A204.1 (cell line): ENCODE measurements around the gene MS4A18.
"Not testable (repeated sequence)": the region's sequence is repeated elsewhere in the genome, so short reads cannot be mapped to it uniquely, and the experiment has no call there.

Experiments used
- FAIRE-seq: peaks from 2 replicates; lab custom pipeline; 2012; peaks lifted over from hg19 to GRCh38; lab: Jason Lieb, UNC

Gene MS4A18

GRCh38 chr11:60740573-60740972 is 16.1 kb downstream of the MS4A18 start:
- no peak for FAIRE-seq

GRCh38 chr11:60741421-60741820 is 16.9 kb downstream of the MS4A18 start:
- FAIRE-seq, result no peak

DNA sequence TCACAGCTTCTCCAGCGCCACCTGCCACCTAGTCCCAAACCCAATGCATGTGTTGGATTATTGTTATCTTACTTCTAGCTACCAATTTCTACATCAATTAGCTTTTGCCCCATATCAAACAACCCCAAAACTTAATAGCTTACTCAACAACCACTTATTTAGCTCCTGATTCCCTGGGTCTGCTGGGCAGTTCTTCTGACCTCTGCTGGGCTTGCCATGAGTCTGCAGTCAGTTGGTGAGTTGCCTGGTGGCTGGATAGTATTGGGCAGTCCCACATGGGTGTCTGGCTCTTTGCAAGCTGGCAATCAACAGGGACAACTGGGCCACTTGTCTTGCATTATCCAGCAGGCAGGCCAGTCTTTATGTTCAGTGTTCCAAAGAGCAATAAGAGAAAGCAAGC is 18.5 kb downstream of the MS4A18 start:
- FAIRE-seq, result no peak

DNA sequence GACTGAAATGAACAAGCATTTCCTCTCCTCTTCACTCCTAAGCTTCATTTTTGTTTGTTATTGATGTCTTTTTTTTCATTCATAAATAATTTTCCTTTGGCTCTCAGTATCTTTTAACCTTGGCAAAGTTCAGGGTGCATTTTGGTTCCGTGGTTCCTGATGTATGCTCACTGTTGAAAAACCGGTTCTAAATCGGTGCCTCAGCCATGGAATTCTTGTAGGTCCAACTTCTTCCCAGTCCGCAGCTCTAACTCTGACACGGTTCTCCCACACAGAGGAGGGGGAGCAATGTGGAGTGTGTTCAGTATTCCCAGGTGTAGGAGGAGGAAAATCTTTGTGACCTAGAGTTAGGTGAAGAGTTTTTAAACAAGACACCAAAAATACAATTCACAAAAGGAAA is 19.6 kb downstream of the MS4A18 start:
- FAIRE-seq, result no peak

- FAIRE-seq, result no peak
Measured at GRCh38 chr11:60747359-60747873, 22.9 kb downstream of the MS4A18 start.

- no peak for FAIRE-seq
Measured at GRCh38 chr11:60748225-60748624, 23.7 kb downstream of the MS4A18 start.

GRCh38 chr11:60748821-60749220 is 24.3 kb downstream of the MS4A18 start:
- FAIRE-seq, result no peak

DNA sequence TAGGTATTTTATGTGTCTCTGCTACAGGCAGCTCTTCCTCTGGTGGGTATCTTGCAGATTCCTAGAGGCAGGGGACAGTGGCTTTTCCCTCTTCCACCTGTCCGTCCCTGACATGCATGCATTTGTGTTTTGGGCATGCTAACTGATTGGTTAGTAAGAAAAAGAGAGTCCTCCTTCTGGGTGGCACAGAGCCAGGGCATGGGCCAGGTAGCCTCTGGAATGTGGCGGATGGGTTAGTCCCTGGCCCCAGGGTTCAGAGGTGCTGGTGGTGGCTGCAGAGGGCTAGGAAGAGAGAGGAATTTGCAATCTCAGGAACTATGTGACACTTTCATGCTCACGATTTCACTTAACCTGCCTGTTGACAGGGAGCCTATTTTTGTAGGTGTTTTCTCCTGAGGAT is 26.4 kb downstream of the MS4A18 start:
- no peak for FAIRE-seq

DNA sequence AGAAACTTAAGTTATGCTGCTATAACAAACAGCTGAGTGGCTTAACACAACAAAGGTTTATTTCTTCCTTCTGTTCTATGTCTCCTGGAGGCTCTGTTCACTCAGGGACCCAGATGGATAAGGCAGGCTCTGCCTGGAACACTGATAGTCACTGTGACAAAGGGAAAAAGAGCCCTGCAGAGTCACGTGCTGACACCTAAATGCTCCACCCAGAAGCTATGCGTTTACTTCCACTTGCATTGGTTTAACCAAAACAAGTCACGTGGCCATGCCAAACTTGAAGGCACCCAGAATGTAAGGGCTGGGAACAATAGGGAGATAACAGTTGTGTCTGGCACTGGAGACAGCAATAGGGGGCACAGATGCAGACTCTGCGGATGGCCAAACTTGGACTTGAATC is 28.8 kb downstream of the MS4A18 start:
- FAIRE-seq, result no peak

DNA sequence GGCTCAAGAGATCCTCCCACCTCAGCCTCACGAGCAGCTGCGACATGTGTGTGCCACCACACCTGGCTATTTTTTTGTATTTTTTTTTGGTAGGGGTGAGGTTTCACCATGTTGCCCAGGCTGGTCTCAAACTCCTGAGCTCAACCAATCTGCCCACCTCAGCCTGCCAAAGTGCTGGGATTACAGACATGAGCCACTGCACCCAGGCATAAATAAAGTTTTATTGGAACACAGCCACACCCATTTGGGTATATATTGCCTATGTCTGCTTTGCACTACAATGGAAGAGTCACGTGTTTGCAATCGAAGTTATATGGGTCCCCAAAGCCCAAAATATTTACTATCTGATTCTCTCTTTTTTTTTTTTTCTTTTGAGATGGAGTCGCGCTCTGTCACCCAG is 30.4 kb downstream of the MS4A18 start:
- FAIRE-seq, result no peak

GRCh38 chr11:60756307-60757032 is 31.9 kb downstream of the MS4A18 start, which contains the start of gene MS4A15:
Gene MS4A15, plus strand, starts transcription at chr11:60756867. Its CDS starts 6,867 bp downstream, at chr11:60763734.
- no peak for FAIRE-seq

- no peak for FAIRE-seq
Measured at GRCh38 chr11:60757231-60757800, 32.8 kb downstream of the MS4A18 start.

- FAIRE-seq, result not testable (repeated sequence)
Measured at GRCh38 chr11:60758671-60759070, 34.2 kb downstream of the MS4A18 start.

DNA sequence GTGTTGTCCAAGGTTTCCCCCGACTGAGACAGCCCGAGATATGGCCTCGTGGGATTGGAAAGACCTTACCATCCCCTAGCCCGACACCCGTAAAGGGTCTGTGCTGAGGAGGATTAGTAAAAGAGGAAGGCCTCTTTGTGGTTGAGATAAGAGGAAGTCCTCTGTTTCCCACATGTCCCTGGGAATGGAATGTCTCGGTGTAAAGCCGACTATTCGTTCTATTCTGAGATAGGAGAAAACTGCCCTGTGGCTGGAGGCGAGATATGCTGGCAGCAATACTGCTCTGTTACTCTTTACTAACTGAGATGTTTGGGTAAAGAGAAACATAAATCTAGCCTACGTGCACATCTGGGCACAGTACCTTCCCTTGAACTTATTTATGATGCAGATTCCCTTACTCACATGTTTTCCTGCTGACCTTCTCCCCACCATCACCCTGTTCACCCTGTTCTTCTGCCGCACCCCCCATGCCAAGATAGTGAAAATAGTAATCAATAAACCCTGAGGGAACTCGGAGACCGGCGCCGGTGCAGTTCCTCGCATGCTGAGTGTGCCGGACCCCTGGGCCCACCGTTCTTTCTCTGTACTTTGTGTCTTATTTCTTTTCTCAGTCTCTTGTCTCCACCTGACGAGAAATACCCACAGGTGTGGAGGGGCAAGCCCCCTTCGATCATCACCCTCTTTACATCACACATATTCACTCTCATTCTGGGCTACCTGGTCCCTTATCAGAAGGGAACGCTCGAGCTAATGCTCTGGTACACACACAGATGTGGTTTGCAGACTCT is 35.1 kb downstream of the MS4A18 start:
- FAIRE-seq, result not testable (repeated sequence)

DNA sequence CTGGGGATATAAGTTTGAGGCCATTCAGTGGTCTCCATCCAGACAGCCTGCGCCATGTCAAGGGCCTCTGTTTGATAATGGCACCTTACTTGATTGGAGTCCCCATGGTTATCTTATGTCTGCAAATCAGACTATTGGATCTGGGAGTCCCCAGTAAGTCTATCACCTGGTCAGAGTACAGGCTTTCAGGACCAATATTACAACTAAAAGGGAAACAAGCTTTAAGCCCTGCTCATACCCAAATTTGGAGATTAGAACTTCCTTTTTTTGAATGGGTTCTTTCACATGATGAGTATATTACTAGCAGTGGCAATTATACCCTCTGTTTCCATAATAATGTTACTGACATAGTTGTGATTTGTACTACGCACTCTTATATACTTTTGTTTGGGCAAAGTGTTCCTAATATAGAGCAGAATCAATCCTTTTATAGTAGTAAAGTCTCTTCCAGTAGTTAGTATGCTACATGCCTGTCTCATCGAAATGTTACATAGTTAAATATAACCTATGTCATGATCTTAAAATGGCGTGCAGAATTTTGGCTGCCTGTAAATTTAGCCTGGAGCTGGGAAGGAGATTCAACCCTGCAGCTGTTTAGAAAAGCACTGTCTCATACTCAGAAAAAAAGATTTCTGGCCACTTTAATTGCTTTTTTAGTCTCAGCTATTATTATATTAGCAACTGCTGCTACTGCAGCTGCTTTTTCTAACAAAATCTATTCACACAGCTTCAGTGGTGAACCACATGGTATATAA is 37.1 kb downstream of the MS4A18 start:
- no peak for FAIRE-seq

DNA sequence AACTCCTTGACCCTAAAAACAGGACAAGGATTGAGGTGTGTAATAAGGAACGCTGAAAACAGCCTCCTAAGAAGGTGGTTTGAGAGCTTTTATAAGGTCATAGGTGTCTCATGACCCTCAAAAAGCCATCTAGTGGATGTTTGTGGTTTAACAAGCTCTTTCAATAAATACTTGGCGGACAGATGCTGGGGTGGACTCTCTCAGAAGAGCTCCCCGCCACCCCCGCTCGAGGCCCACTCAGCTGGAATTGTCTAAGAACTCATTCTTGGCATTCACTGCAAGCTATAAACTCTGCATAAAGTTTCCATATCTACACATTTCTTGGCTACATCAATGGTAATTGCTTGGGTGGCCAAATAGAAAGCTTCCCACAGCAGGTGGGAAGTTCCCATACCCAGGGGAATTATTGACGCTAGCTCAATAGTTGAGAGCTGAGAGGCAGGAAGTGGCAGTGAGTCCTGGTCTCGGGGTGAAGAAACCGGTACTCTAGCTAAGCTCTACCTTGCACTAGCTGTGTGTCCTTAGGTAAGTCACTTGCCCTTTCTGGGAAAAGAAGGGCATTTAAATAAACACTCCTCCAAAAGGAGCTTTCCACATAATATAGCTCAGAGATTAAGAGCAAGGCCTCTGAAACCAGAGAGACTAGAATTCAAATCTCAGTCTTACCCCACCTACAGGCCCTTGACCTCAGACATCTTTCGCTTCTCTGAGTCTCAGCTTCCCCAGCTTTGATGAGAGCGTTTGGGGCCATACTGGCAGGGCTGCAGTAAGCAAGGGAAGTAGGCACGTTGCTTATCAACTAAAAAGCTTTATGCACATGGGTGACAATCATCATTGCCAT is 38.6 kb downstream of the MS4A18 start:
- FAIRE-seq, result no peak

- no peak for FAIRE-seq
Measured at GRCh38 chr11:60763692-60764369, 39.3 kb downstream of the MS4A18 start.

DNA sequence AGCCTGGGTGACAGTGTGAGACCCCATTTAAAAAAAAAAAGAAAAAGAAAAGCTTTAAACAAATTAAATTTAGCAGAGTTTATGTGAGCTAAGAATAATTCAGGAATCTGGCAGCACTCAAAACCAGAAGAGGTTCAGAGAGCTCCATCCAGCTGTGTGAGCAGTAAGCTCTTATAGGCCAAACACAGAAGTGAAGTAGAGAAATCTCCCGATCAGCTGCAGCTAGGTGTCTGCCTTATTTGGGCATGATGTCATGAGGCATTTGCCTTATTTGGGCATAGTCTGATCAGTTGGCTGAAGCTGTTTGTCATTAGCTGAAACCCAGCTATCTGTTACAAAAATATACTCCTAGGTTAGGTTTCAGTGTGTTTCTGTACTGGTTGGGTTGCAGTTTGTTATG is 40.4 kb downstream of the MS4A18 start:
- no peak for FAIRE-seq

- no peak for FAIRE-seq
Measured at GRCh38 chr11:60765355-60765754, 40.8 kb downstream of the MS4A18 start.

GRCh38 chr11:60766547-60766946 is 42.0 kb downstream of the MS4A18 start:
- no peak for FAIRE-seq

DNA sequence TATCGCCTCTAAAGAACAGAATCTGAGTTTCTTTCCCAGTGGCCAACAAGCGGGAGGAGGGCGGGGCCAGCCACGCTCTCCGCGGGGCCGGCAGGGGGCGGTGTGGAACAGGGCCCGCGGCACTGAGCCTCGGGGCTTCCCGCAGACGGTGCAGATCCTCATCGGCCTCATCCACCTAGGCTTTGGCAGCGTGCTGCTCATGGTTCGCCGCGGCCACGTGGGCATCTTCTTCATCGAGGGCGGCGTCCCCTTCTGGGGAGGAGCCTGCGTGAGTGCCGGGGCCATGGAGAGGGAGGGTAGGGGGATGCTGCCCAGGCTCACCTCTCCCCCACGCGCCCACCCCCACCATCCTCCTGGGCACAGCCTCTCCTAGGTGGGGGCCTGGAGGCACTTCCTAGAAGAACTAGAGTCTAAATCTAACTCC is 42.9 kb downstream of the MS4A18 start:
- no peak for FAIRE-seq
